HEK293T (cell line): ENCODE data around the gene TEPSIN.

Experiments
- BHLHE40 ChIP-seq: fragments of 450-650 bp; IDR thresholded peaks from 2 replicates; pipeline ENCODE4 v1.6.1; 2016; ENCODE audit warnings: mild to moderate bottlenecking, moderate library complexity, borderline replicate concordance
- ELF4 ChIP-seq: fragments of 450-650 bp; IDR thresholded peaks from 2 replicates; pipeline ENCODE4 v1.6.1; 2017; ENCODE audit warnings: antibody characterized with exemption
- FOXA1 ChIP-seq: fragments of 450-650 bp; IDR thresholded peaks from 2 replicates; pipeline ENCODE4 v1.6.1; 2016; ENCODE audit warnings: mild to moderate bottlenecking
- FOXK2 ChIP-seq: fragments of 450-650 bp; IDR thresholded peaks from 2 replicates; pipeline ENCODE4 v1.6.1; 2016; ENCODE audit warnings: mild to moderate bottlenecking
- FOXM1 ChIP-seq: fragments of 450-650 bp; IDR thresholded peaks from 2 replicates; pipeline ENCODE4 v1.6.1; 2017; ENCODE audit warnings: mild to moderate bottlenecking, borderline replicate concordance
- HDGF ChIP-seq: fragments of 450-650 bp; IDR thresholded peaks from 2 replicates; pipeline ENCODE4 v1.6.1; 2017; ENCODE audit warnings: antibody characterized with exemption, borderline replicate concordance
- L3MBTL2 ChIP-seq: fragments of 450-650 bp; conservative IDR thresholded peaks from 2 replicates; pipeline ENCODE4 v1.6.1; 2016; ENCODE audit warnings: mild to moderate bottlenecking
- LEF1 ChIP-seq: fragments of 450-650 bp; IDR thresholded peaks from 2 replicates; pipeline ENCODE4 v1.6.1; 2017; ENCODE audit warnings: mild to moderate bottlenecking, borderline replicate concordance
- NFRKB ChIP-seq: fragments of 450-650 bp; IDR thresholded peaks from 2 replicates; pipeline ENCODE4 v1.6.1; 2016; ENCODE audit warnings: mild to moderate bottlenecking, moderate library complexity
- PKNOX1 ChIP-seq: fragments of 450-650 bp; IDR thresholded peaks from 2 replicates; pipeline ENCODE4 v1.6.1; 2016
- SP1 ChIP-seq: fragments of 450-650 bp; IDR thresholded peaks from 2 replicates; pipeline ENCODE4 v1.6.1; 2017
- SUZ12 ChIP-seq: fragments of 450-650 bp; IDR thresholded peaks from 2 replicates; pipeline ENCODE4 v1.6.1; 2016; ENCODE audit warnings: mild to moderate bottlenecking
- TARDBP ChIP-seq: fragments of 450-650 bp; IDR thresholded peaks from 2 replicates; pipeline ENCODE4 v1.6.1; 2016
- ZNF384 ChIP-seq: fragments of 450-650 bp; IDR thresholded peaks from 2 replicates; pipeline ENCODE4 v1.6.1; 2016

GRCh38 chr17:81198826-81199481, 39.9 kb downstream of the TEPSIN start:
- no peak for TF ChIP-seq SP1
- no peak for TF ChIP-seq FOXM1
- no peak for TF ChIP-seq NFRKB
- no peak for TF ChIP-seq ELF4
- TF ChIP-seq PKNOX1: no peak
- no peak for TF ChIP-seq HDGF
- TF ChIP-seq ZNF384: no peak
- TF ChIP-seq SUZ12: no peak
- no peak for TF ChIP-seq TARDBP
- TF ChIP-seq FOXA1: no peak
- no peak for TF ChIP-seq L3MBTL2
- TF ChIP-seq BHLHE40: no peak
- TF ChIP-seq FOXK2: no peak
- TF ChIP-seq LEF1: no peak
